Endothelial cell of umbilical vein (primary cell): Measurements from ENCODE around the gene CD226.

ENCODE experiments used
- CTCF ChIP-seq, 2 donors: IDR thresholded peaks; 1 replicate in 1 of 2; 2 replicates in 1 of 2; pipeline ENCODE4 v1.5.1; 2011; ENCODE audit warnings: low read length in 2 of 2, mild to moderate bottlenecking in 2 of 2, moderate library complexity in 2 of 2, control low read depth in 1 of 2, inconsistent platforms in 1 of 2, low read depth in 1 of 2; ENCODE audit not compliant: insufficient read depth in 1 of 2; ENCODE audit errors: extremely low read depth in 1 of 2
- EZH2 ChIP-seq: IDR thresholded peaks from 2 replicates; pipeline ENCODE4 v1.6.1; 2012; ENCODE audit warnings: borderline replicate concordance, low read depth, mild to moderate bottlenecking, moderate library complexity, low read length, inconsistent platforms; ENCODE audit not compliant: severe bottlenecking
- FOS ChIP-seq: IDR thresholded peaks from 2 replicates; pipeline ENCODE4 v1.6.1; 2011; ENCODE audit warnings: mild to moderate bottlenecking, low read length, moderate library complexity, borderline replicate concordance; ENCODE audit not compliant: insufficient read depth
- GATA2 ChIP-seq: IDR thresholded peaks from 2 replicates; pipeline ENCODE4 v1.7.0; 2011; ENCODE audit warnings: low read depth, mild to moderate bottlenecking, moderate library complexity, mixed read lengths, low read length; ENCODE audit not compliant: insufficient read length, insufficient read depth
- MYC ChIP-seq: IDR thresholded peaks from one replicate; pipeline ENCODE4 v1.6.1; 2011; ENCODE audit warnings: mild to moderate bottlenecking, low read depth, low read length
- POLR2A ChIP-seq: IDR thresholded peaks from 2 replicates; pipeline ENCODE4 v1.6.1; 2012; ENCODE audit warnings: low read depth, mild to moderate bottlenecking, control low read depth, low read length
- POLR2AphosphoS5 ChIP-seq: IDR thresholded peaks from 2 replicates; pipeline ENCODE4 v1.6.1; 2012; ENCODE audit warnings: low read depth, mild to moderate bottlenecking, control low read depth, low read length, moderate library complexity; ENCODE audit not compliant: insufficient read depth
- TF ChIP-seq, protein P1 (sequence below): IDR thresholded peaks from 2 replicates; pipeline ENCODE4 v1.6.1; 2011; ENCODE audit not compliant: insufficient read depth, insufficient read length

GRCh38 chr18:69900941-69901340 is 46.7 kb downstream of the CD226 start:
- TF ChIP-seq POLR2A (no peak), CTCF (IDR thresholded peaks at IDR 0.05; ENCODE audit: extremely low read depth in 1 of 2, insufficient read depth in 1 of 2, low read depth in 1 of 2, low read length in 2 of 2) (no peak), MYC (no peak), EZH2 (no peak), POLR2AphosphoS5 (no peak), GATA2 (no peak), FOS (no peak)
- TF ChIP-seq, protein P1, sequence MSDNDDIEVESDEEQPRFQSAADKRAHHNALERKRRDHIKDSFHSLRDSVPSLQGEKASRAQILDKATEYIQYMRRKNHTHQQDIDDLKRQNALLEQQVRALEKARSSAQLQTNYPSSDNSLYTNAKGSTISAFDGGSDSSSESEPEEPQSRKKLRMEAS: no peak
